ENCODE data around the gene KRT17. TPM values are rescaled to one million over a fixed set of nuclear protein-coding genes. Genes with fewer than 3 reads are reported as not detected.
A peak's percentile ranks its signal among the peaks of the same experiment; 100 is the strongest.
"Not testable (repeated sequence)": the region's sequence is repeated elsewhere in the genome, so short reads cannot be mapped to it uniquely, and the experiment has no call there.

KRT17 gene
- polyA plus RNA-seq, 1 donor (not counting 4 experiments of a cell fraction or from before 2014, with no cell fraction given), result 8,666 TPM

GRCh38 chr17:41613277-41614082 lies 10.9 kb downstream of the KRT17 start:
- FAIRE-seq, result no peak
- TF ChIP-seq CTCF (optimal IDR thresholded peaks at IDR 0.05 in 1 of 3, IDR thresholded peaks at IDR 0.05 in 1 of 3, conservative IDR thresholded peaks at IDR 0.05 in 1 of 3; ENCODE audit: extremely low read depth in 1 of 3, insufficient read depth in 2 of 3, low read length in 3 of 3) (no peak), EZH2 (IDR thresholded peaks at IDR 0.05; ENCODE audit: low read length) (no peak)
- Histone ChIP-seq H3K27ac (ENCODE audit: control insufficient read depth, insufficient read depth, low read length) (no peak overlapping the region), H3K9ac (ENCODE audit: control insufficient read depth, extremely low read depth, insufficient read depth, low read length) (peak overlapping the region; percentile 28), H4K20me1 (ENCODE audit: control insufficient read depth, extremely low read depth, insufficient read depth, low read length) (no peaks in the 10 kb centered on the region), H3K36me3 (ENCODE audit: control insufficient read depth in 2 of 2, extremely low read depth in 1 of 2, insufficient read depth in 2 of 2, low read length in 2 of 2) (peaks cover 0 to 4% of the 10 kb centered on the region in 2 experiments), H3K27me3 (ENCODE audit: control insufficient read depth, extremely low read depth, insufficient read depth, low read length) (no peaks in the 10 kb centered on the region), H3K9me3 (ENCODE audit: control insufficient read depth, low read depth, low read length) (no peaks in the 10 kb centered on the region), H3K4me2 (ENCODE audit: control insufficient read depth, extremely low read depth, insufficient read depth, low read depth, low read length) (no peak overlapping the region), H3K79me2 (ENCODE audit: control insufficient read depth, insufficient read depth, low read length) (no peaks in the 10 kb centered on the region), H3K4me3 (ENCODE audit: control insufficient read depth in 2 of 3, extremely low read depth in 1 of 3, insufficient read depth in 2 of 3, low read depth in 1 of 3, low read length in 3 of 3) (no peak overlapping the region), H3K9me1 (ENCODE audit: control insufficient read depth, extremely low read depth, insufficient read depth, low read length) (no peaks in the 10 kb centered on the region), H3K4me1 (ENCODE audit: control insufficient read depth, extremely low read depth, insufficient read depth, low read length) (peaks cover 39% of the 10 kb centered on the region), H2AFZ (ENCODE audit: control insufficient read depth, low read length) (no peak overlapping the region)
- no peak for DNase-seq (ENCODE audit: low read depth, low spot score)
- dilution Hi-C loops (cut with MboI; ENCODE audit: extremely low pct_ligation_motif_present, low sequenced_read_pairs), result no loop called here

- dilution Hi-C loops (cut with MboI; ENCODE audit: extremely low pct_ligation_motif_present, low sequenced_read_pairs); H4K20me1 ChIP-seq (ENCODE audit: control insufficient read depth, extremely low read depth, insufficient read depth, low read length); H3K36me3 ChIP-seq (ENCODE audit: control insufficient read depth in 2 of 2, extremely low read depth in 1 of 2, insufficient read depth in 2 of 2, low read length in 2 of 2); H3K9me3 ChIP-seq (ENCODE audit: control insufficient read depth, low read depth, low read length); H2AFZ ChIP-seq (ENCODE audit: control insufficient read depth, low read length); H3K79me2 ChIP-seq (ENCODE audit: control insufficient read depth, insufficient read depth, low read length); DNase-seq (ENCODE audit: low read depth, low spot score); H3K9me1 ChIP-seq (ENCODE audit: control insufficient read depth, extremely low read depth, insufficient read depth, low read length); H3K27me3 ChIP-seq (ENCODE audit: control insufficient read depth, extremely low read depth, insufficient read depth, low read length): not testable (repeated sequence)
- H3K4me1 ChIP-seq (ENCODE audit: control insufficient read depth, extremely low read depth, insufficient read depth, low read length), result peaks cover 37% of the 10 kb centered on the region
- peak within 1 kb of the TSS; percentile 44 for H3K9ac ChIP-seq (ENCODE audit: control insufficient read depth, extremely low read depth, insufficient read depth, low read length)
- H3K4me2 ChIP-seq (ENCODE audit: control insufficient read depth, extremely low read depth, insufficient read depth, low read depth, low read length), result peak within 1 kb of the TSS; percentile 56
- H3K27ac ChIP-seq (ENCODE audit: control insufficient read depth, insufficient read depth, low read length), result peak within 1 kb of the TSS; percentile 25
- FAIRE-seq, result peak; percentile 82
- peak within 1 kb of the TSS; percentile 29 to 46 (median 37) for H3K4me3 ChIP-seq (ENCODE audit: control insufficient read depth in 2 of 3, extremely low read depth in 1 of 3, insufficient read depth in 2 of 3, low read depth in 1 of 3, low read length in 3 of 3)
Measured at GRCh38 chr17:41612376-41613160, 11.8 kb downstream of the KRT17 start, which contains the start of gene KRT16. Gene KRT16, minus strand, starts transcription at chr17:41612767. Its CDS starts 79 bp downstream, at chr17:41612688.

All from keratinocyte (primary cell).